Smooth muscle cell (in vitro differentiated cells): ENCODE results near the gene HARS2. TPM values are rescaled to one million over a fixed set of nuclear protein-coding genes. Genes with fewer than 3 reads are reported as not detected.
"Not testable (repeated sequence)": the region's sequence is repeated elsewhere in the genome, so short reads cannot be mapped to it uniquely, and the experiment has no call there.

Experiments
- DNase-seq: peaks from one replicate; lab custom pipeline; 2025; ENCODE audit not compliant: unreplicated experiment; lab: John Stamatoyannopoulos, UW
- H2AFZ ChIP-seq: fragments of 200-600 bp; sonication (generic); 2 replicates; pipeline ENCODE4 v1.6.0; 2016; ENCODE audit warnings: antibody characterized with exemption, low read depth, mild to moderate bottlenecking
- H3F3A ChIP-seq: fragments of 200-600 bp; sonication (generic); 2 replicates; pipeline ENCODE4 v1.6.0; 2017; ENCODE audit warnings: antibody characterized with exemption, low read depth
- H3K27ac ChIP-seq: fragments of 200-600 bp; sonication (generic); 2 replicates; pipeline ENCODE4 v1.5.1; 2016; ENCODE audit warnings: low read depth, mild to moderate bottlenecking
- H3K27me3 ChIP-seq: fragments of 200-600 bp; sonication (generic); 2 replicates; pipeline ENCODE4 v1.6.1; 2016; ENCODE audit warnings: low read depth, mild to moderate bottlenecking
- H3K36me3 ChIP-seq: fragments of 200-600 bp; sonication (generic); 2 replicates; pipeline ENCODE4 v1.5.1; 2016; ENCODE audit warnings: low read depth
- H3K4me1 ChIP-seq: fragments of 200-600 bp; sonication (generic); 2 replicates; pipeline ENCODE4 v1.5.1; 2016; ENCODE audit warnings: low read depth
- H3K4me2 ChIP-seq: fragments of 200-600 bp; sonication (generic); 2 replicates; pipeline ENCODE4 v1.6.0; 2016; ENCODE audit warnings: mild to moderate bottlenecking
- H3K4me3 ChIP-seq: fragments of 200-600 bp; sonication (generic); 2 replicates; pipeline ENCODE4 v1.5.1; 2016; ENCODE audit warnings: mild to moderate bottlenecking
- H3K79me2 ChIP-seq: fragments of 200-600 bp; sonication (generic); 2 replicates; pipeline ENCODE4 v1.6.0; 2016; ENCODE audit warnings: low read depth, mild to moderate bottlenecking
- H3K9ac ChIP-seq: fragments of 200-600 bp; sonication (generic); 2 replicates; pipeline ENCODE4 v1.6.0; 2016; ENCODE audit warnings: low read depth
- H3K9me3 ChIP-seq: fragments of 200-600 bp; sonication (generic); replicated peaks from 2 replicates; pipeline ENCODE4 v1.5.1; 2016; ENCODE audit warnings: low read depth
- H4K20me1 ChIP-seq: fragments of 200-600 bp; sonication (generic); 2 replicates; pipeline ENCODE4 v1.6.0; 2016; ENCODE audit warnings: low read depth
- CTCF ChIP-seq: fragments of 200-600 bp; sonication (generic); IDR thresholded peaks from 2 replicates; pipeline ENCODE4 v1.5.1; 2017; ENCODE audit warnings: borderline replicate concordance, mild to moderate bottlenecking, antibody characterized with exemption; ENCODE audit not compliant: insufficient read depth, poor library complexity, severe bottlenecking
- WGBS: methylation state at CpG from one replicate; pipeline ENCODE4 v1.1.7; 2016; ENCODE audit warnings: low lambda C conversion rate; 5-methylcytosine and 5-hydroxymethylcytosine counted together
- polyA plus RNA-seq: library from polyadenylated mRNA; unstranded; fragments of >200 nt; fragmentation: Nextera tagmentation; extraction: Ambion mirVana; gene quantifications from 2 replicates; pipeline ENCODE4 v1.2.1, GENCODE V29; 2016
- total RNA-seq: library from RNA; depleted of rRNA; stranded (reverse); fragments of >200 nt; gene quantifications from 2 replicates; pipeline ENCODE4 v1.2.3, GENCODE V29; 2014

Gene HARS2
- total and polyA plus RNA-seq, 2 experiments from 2014 or later: 15.3 to 24.3 TPM

GRCh38 chr5:140664359-140665119, 26.7 kb upstream of the HARS2 start, which contains the start of gene WDR55:
Gene WDR55 (plus strand): TSS chr5:140664904. CDS start chr5:140664913, 9 bp downstream.
- Histone ChIP-seq H3F3A (peaks cover 10% of the 10 kb centered on the region), H3K4me1 (peaks cover 4% of the 10 kb centered on the region), H3K36me3 (peaks cover 9% of the 10 kb centered on the region), H3K4me3 (peak within 1 kb of the TSS; percentile 82), H2AFZ (peak within 1 kb of the TSS; percentile 53), H3K9me3 (no peaks in the 10 kb centered on the region), H3K79me2 (peaks cover 29% of the 10 kb centered on the region), H3K27me3 (no peaks in the 10 kb centered on the region), H4K20me1 (peaks cover 6% of the 10 kb centered on the region), H3K4me2 (peak within 1 kb of the TSS; percentile 85), H3K27ac (peak within 1 kb of the TSS; percentile 81), H3K9ac (peak within 1 kb of the TSS; percentile 66)
- under 1% methylated on average over 54 of the region's 54 CpGs for WGBS
- TF ChIP-seq CTCF: no peak
- DNase-seq: peak; percentile 86

- H3K4me2 ChIP-seq, H3K4me1 ChIP-seq, H3K9ac ChIP-seq, H3K9me3 ChIP-seq, DNase-seq, H4K20me1 ChIP-seq, H2AFZ ChIP-seq, H3K27me3 ChIP-seq, H3K27ac ChIP-seq, H3K4me3 ChIP-seq, H3K36me3 ChIP-seq: not testable (repeated sequence)
- peaks cover 17% of the 10 kb centered on the region for H3K79me2 ChIP-seq
- peaks cover 12% of the 10 kb centered on the region for H3F3A ChIP-seq
- WGBS: 88% methylated on average over 2 of the region's 4 CpGs
Observed at GRCh38 chr5:140671035-140671434, 20.2 kb upstream of the HARS2 start.

GRCh38 chr5:140671472-140672125, 19.7 kb upstream of the HARS2 start:
- H3K36me3 ChIP-seq: peaks cover 5% of the 10 kb centered on the region

More at GRCh38 chr5:140671472-140672125, 19.7 kb upstream of the HARS2 start:
- Histone ChIP-seq H2AFZ (no peak overlapping the region), H4K20me1 (peaks cover 3% of the 10 kb centered on the region), H3K79me2 (peaks cover 12% of the 10 kb centered on the region), H3K9ac (no peak overlapping the region), H3F3A (peaks cover 12% of the 10 kb centered on the region), H3K4me1 (peaks cover under 1% of the 10 kb centered on the region), H3K27ac (no peak overlapping the region), H3K9me3 (no peaks in the 10 kb centered on the region), H3K4me3 (no peak overlapping the region), H3K27me3 (no peaks in the 10 kb centered on the region), H3K4me2 (no peak overlapping the region)
- TF ChIP-seq CTCF: no peak
- WGBS: 97% methylated on average over 6 of the region's 7 CpGs
- DNase-seq: no peak
